B cell (primary cell): ENCODE results near the gene PTPRS. TPM values are rescaled to one million over a fixed set of nuclear protein-coding genes. Genes with fewer than 3 reads are reported as not detected.

Experiments used
- ATAC-seq: fragments of 200-7000 bp; cut with Tn5 transposase; one replicate; pipeline ENCODE4 v1.10.0; 2021; ENCODE audit warnings: low read depth, mild to moderate bottlenecking, moderate number of reproducible peaks, moderate library complexity
- CTCF ChIA-PET: fragments of 350-600 bp; sonication (Branson Sonifier 250); formaldehyde crosslinking; loops from one replicate; lab custom pipeline; 2021; ENCODE audit warnings: antibody characterized with exemption, inconsistent platforms; lab: Charles Lee
- POLR2A ChIA-PET: fragments of 350-600 bp; sonication (Branson Sonifier 250); formaldehyde crosslinking; loops from one replicate; lab custom pipeline; 2021; ENCODE audit warnings: antibody characterized with exemption; lab: Charles Lee
- DNase-seq: peaks from one replicate; pipeline ENCODE4 v3.0.0; 2013
- H2AFZ ChIP-seq: 2 replicates; pipeline ENCODE4 v1.6.1; 2012; ENCODE audit warnings: mild to moderate bottlenecking, low read depth, low read length; ENCODE audit not compliant: insufficient read depth, poor library complexity, severe bottlenecking
- H3K27ac ChIP-seq, 2 donors: 1 replicate in 1 of 2; 2 replicates in 1 of 2; pipeline ENCODE4 v1.5.1; 2012 to 2013; ENCODE audit warnings: low read length in 2 of 2, mild to moderate bottlenecking in 2 of 2, moderate library complexity in 1 of 2
- H3K27me3 ChIP-seq, 4 experiments: fragments of 200-600 bp in 1 of 4; sonication (generic) in 1 of 4; replicated peaks in 1 of 4; 1 replicate in 2 of 4; 2 replicates in 2 of 4; pipeline versions ENCODE4 v1.6.1 to v1.7.0; 2013 to 2016; ENCODE audit warnings: low read length in 3 of 4, mild to moderate bottlenecking in 2 of 4, mixed read lengths in 1 of 4, moderate library complexity in 1 of 4; ENCODE audit not compliant: insufficient read depth in 4 of 4, control insufficient read depth in 3 of 4; ENCODE audit errors: control extremely low read depth in 1 of 4
- H3K36me3 ChIP-seq, 2 experiments: replicated peaks in 1 of 2; 1 replicate in 1 of 2; 2 replicates in 1 of 2; pipeline versions ENCODE4 v1.6.1 to v1.7.1; 2013; ENCODE audit warnings: low read length in 1 of 2; ENCODE audit not compliant: insufficient read depth in 2 of 2, control insufficient read depth in 1 of 2; ENCODE audit errors: control extremely low read depth in 1 of 2, extremely low read depth in 1 of 2
- H3K4me1 ChIP-seq, 2 donors: fragments of 200-600 bp in 1 of 2; sonication (generic) in 1 of 2; 1 replicate in 1 of 2; 2 replicates in 1 of 2; pipeline versions ENCODE4 v1.5.1 to v1.6.1; 2013 to 2017; ENCODE audit warnings: low read length in 2 of 2; ENCODE audit not compliant: control insufficient read depth in 2 of 2, insufficient read depth in 2 of 2
- H3K4me2 ChIP-seq: replicated peaks from 2 replicates; pipeline ENCODE3; 2012; ENCODE audit warnings: mild to moderate bottlenecking, low read depth, low read length; ENCODE audit not compliant: poor library complexity, severe bottlenecking
- H3K4me3 ChIP-seq, 5 experiments: fragments of 200-600 bp in 1 of 5; sonication (generic) in 1 of 5; 1 replicate in 3 of 5; 2 replicates in 2 of 5; pipeline versions ENCODE4 v1.5.1 to v1.7.0; 2011 to 2016; ENCODE audit warnings: low read length in 4 of 5, mild to moderate bottlenecking in 4 of 5, low read depth in 2 of 5, control low read depth in 1 of 5, moderate library complexity in 1 of 5; ENCODE audit not compliant: insufficient read depth in 1 of 5; ENCODE audit errors: control extremely low read depth in 1 of 5, extremely low read depth in 1 of 5
- H3K79me2 ChIP-seq: fragments of 200-600 bp; sonication (generic); one replicate; pipeline ENCODE4 v1.6.0; 2016; ENCODE audit warnings: low read length; ENCODE audit not compliant: control insufficient read depth, insufficient read depth
- H3K9ac ChIP-seq: fragments of 200-600 bp; sonication (generic); 2 replicates; pipeline ENCODE4 v1.6.1; 2017; ENCODE audit warnings: mild to moderate bottlenecking, low read length, moderate library complexity
- H3K9me3 ChIP-seq, 3 donors: one replicate each; pipeline versions ENCODE4 v1.6.1 to v1.7.1; 2013; ENCODE audit warnings: low read length in 2 of 3; ENCODE audit not compliant: control insufficient read depth in 2 of 3, insufficient read depth in 1 of 3; ENCODE audit errors: control extremely low read depth in 1 of 3
- H4K20me1 ChIP-seq: 2 replicates; pipeline ENCODE4 v1.6.0; 2012; ENCODE audit warnings: mild to moderate bottlenecking, low read length; ENCODE audit not compliant: insufficient read depth, control insufficient read depth, poor library complexity, severe bottlenecking
- H3K27ac Mint-ChIP-seq: one replicate; pipeline ENCODE4 v1.8.0; 2021; ENCODE audit warnings: mixed read lengths
- H3K27me3 Mint-ChIP-seq: one replicate; pipeline ENCODE4 v1.8.0; 2021; ENCODE audit warnings: mixed read lengths
- H3K4me1 Mint-ChIP-seq: one replicate; pipeline ENCODE4 v1.8.0; 2021; ENCODE audit warnings: mixed read lengths
- H3K4me3 Mint-ChIP-seq: one replicate; pipeline ENCODE4 v1.8.0; 2021; ENCODE audit warnings: mixed read lengths
- H3K9me3 Mint-ChIP-seq: one replicate; pipeline ENCODE4 v1.8.0; 2022; ENCODE audit warnings: mixed read lengths; ENCODE audit not compliant: insufficient read depth
- EZH2 ChIP-seq: IDR thresholded peaks from 2 replicates; pipeline ENCODE4 v1.6.1; 2012; ENCODE audit warnings: borderline replicate concordance, low read depth, mild to moderate bottlenecking, moderate library complexity, low read length; ENCODE audit not compliant: insufficient read depth, poor library complexity, severe bottlenecking
- WGBS: methylation state at CpG from one replicate; pipeline ENCODE4 v1.1.5; 2013; ENCODE audit warnings: missing lambda C conversion rate; ENCODE audit not compliant: insufficient coverage; 5-methylcytosine and 5-hydroxymethylcytosine counted together
- intact Hi-C: fragments of 100-400 bp; cut with micrococcal nuclease; formaldehyde crosslinking; loops from one replicate; pipeline ENCODE4 v1.10.0; 2022
- polyA plus RNA-seq: library from polyadenylated mRNA; depleted of rRNA; stranded (reverse); fragments of >200 nt; gene quantifications from 2 replicates; pipeline ENCODE4 v1.2.3, GENCODE V29; 2012
- total RNA-seq, 2 donors: library from RNA; stranded (reverse); fragments of 120-200 nt in 1 of 2; gene quantifications; 1 replicate in 1 of 2; 2 replicates in 1 of 2; pipeline versions ENCODE4 v1.2.3 to v1.2.4, GENCODE V29; 2013 to 2022
- TF ChIP-seq, protein P1 (sequence below): fragments of 200-600 bp; IDR thresholded peaks from one replicate; pipeline ENCODE4 v1.8.0; 2022; ENCODE audit warnings: antibody characterized with exemption, mild to moderate bottlenecking

PTPRS gene
- total and polyA plus RNA-seq, 2 donors (not counting 1 experiment from before 2014, with no cell fraction given) = 6.5 to 10.0 TPM

DNA sequence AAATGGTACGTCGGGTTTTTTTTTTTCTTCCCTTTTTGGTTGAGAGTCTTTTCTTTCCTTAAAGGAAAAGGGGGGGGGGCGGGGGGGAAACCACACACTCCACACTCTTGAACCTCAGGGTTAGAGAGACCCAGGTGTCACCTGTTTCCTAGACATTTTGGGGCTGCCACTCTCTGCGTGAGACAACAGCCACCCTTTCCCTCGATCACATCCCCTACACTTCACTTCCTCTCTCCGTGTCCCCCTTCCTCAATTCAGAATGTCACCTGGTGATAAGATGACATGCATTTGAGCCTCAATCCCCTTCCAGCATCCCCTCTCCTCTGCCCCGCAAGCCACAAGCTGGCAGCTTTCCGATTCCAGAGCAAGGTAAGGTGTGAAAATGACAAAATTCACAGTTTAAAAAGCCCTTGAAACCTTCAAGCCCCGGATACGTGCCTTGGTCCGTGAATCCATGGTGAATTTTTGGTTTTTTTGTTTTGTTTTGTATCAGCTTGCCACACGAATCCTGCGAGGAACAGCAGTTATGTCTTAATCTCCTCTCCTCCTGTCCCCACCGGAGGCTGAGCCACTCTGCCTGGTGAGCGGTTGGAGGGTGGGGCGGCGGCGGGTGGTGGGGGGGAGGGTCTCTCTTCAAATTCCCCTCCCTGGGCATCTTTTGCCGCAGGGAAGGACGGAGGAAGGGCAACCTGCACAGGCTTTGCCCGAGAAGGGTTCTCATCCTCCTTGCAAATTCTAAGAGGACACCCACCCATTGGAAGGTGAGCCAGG is 4.2 kb downstream of the PTPRS start:
- peaks cover 38% of the 10 kb centered on the region in 2 donors for H3K4me1 ChIP-seq
- Mint-ChIP-seq H3K4me3 (peak overlapping the region; percentile 49), H3K4me1 (peaks cover 30% of the 10 kb centered on the region), H3K27me3 (peaks cover 49% of the 10 kb centered on the region), H3K9me3 (no peaks in the 10 kb centered on the region), H3K27ac (no peak overlapping the region)
- no peak overlapping the region for H2AFZ ChIP-seq
- H3K4me3 ChIP-seq = no peak overlapping the region
- H3K79me2 ChIP-seq = no peaks in the 10 kb centered on the region
- CTCF ChIA-PET = no interaction called here
- H3K27ac ChIP-seq = no peak overlapping the region
- POLR2A ChIA-PET = no interaction called here
- H3K36me3 ChIP-seq = no peaks in the 10 kb centered on the region
- H3K9ac ChIP-seq = no peak overlapping the region
- TF ChIP-seq, protein P1, sequence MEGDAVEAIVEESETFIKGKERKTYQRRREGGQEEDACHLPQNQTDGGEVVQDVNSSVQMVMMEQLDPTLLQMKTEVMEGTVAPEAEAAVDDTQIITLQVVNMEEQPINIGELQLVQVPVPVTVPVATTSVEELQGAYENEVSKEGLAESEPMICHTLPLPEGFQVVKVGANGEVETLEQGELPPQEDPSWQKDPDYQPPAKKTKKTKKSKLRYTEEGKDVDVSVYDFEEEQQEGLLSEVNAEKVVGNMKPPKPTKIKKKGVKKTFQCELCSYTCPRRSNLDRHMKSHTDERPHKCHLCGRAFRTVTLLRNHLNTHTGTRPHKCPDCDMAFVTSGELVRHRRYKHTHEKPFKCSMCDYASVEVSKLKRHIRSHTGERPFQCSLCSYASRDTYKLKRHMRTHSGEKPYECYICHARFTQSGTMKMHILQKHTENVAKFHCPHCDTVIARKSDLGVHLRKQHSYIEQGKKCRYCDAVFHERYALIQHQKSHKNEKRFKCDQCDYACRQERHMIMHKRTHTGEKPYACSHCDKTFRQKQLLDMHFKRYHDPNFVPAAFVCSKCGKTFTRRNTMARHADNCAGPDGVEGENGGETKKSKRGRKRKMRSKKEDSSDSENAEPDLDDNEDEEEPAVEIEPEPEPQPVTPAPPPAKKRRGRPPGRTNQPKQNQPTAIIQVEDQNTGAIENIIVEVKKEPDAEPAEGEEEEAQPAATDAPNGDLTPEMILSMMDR = no peak
- no peak for TF ChIP-seq EZH2
- peak overlapping the region; percentile 19 for H3K4me2 ChIP-seq
- peaks cover 0 to 81% (median 43%) of the 10 kb centered on the region in 4 experiments for H3K27me3 ChIP-seq
- H3K9me3 ChIP-seq = peaks cover 0 to 47% (median 0%) of the 10 kb centered on the region in 3 donors
- DNase-seq (peak; percentile 33), ATAC-seq (no peak)
- WGBS = 2% methylated on average over 7 of the region's 21 CpGs
- no peaks in the 10 kb centered on the region for H4K20me1 ChIP-seq
- intact Hi-C loops = no loop called here

DNA sequence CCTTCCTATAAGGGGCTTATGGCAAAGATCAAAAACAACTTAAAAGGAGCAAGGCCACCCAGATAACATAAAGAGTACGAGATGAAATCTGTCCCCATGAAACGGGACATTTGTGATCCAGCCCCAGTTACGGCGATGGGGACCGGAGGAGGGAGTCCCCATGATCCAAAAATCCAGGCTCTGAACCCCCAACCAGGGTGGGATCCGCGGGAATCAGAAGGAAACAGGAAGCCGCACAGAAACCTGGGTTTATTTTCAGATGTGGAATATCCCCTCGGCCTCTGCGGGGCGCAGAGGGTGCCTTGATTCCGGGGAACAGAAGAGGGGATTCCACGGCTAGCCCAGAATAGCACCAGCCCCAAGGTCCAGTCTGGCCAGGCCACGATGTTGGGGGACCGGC is 5.0 kb downstream of the PTPRS start:
- Histone ChIP-seq H3K4me2 (peak overlapping the region; percentile 15), H3K27ac (no peak overlapping the region), H4K20me1 (no peaks in the 10 kb centered on the region), H3K9ac (no peak overlapping the region), H3K4me3 (no peak overlapping the region), H3K36me3 (no peaks in the 10 kb centered on the region), H3K27me3 (peaks cover 0 to 78% (median 41%) of the 10 kb centered on the region in 4 experiments), H2AFZ (no peak overlapping the region), H3K79me2 (no peaks in the 10 kb centered on the region), H3K4me1 (peaks cover 37 to 38% of the 10 kb centered on the region in 2 donors), H3K9me3 (peaks cover 0 to 43% (median 0%) of the 10 kb centered on the region in 3 donors)
- POLR2A ChIA-PET = interaction anchor here (0.6 kb wide), 3 partner anchors 120 to 399 kb away, joined by 3 to 4 read pairs (median 3); no protein-coding TSS in a partner anchor
- no peak overlapping the region for H3K27ac Mint-ChIP-seq
- intact Hi-C loops = no loop called here
- ATAC-seq = no peak
- H3K9me3 Mint-ChIP-seq = no peaks in the 10 kb centered on the region
- TF ChIP-seq, protein P1 = no peak
- TF ChIP-seq EZH2 = no peak
- CTCF ChIA-PET = no interaction called here
- WGBS = 53% methylated on average over 13 of the region's 15 CpGs
- no peak overlapping the region for H3K4me3 Mint-ChIP-seq
- H3K4me1 Mint-ChIP-seq = peaks cover 27% of the 10 kb centered on the region
- DNase-seq = no peak
- peaks cover 46% of the 10 kb centered on the region for H3K27me3 Mint-ChIP-seq
